Peyer's patch (tissue), 4 donors: ENCODE data around the gene CTDNEP1. TPM values are rescaled to one million over a fixed set of nuclear protein-coding genes. Genes with fewer than 3 reads are reported as not detected.
"Not testable (repeated sequence)": the region's sequence is repeated elsewhere in the genome, so short reads cannot be mapped to it uniquely, and the experiment has no call there.

Experiments used
- DNase-seq, 3 donors: peaks; one replicate each; pipeline ENCODE4 v3.0.0-alpha.2; 2017 to 2019
- H3K27ac ChIP-seq, 4 donors: fragments of 200-600 bp; sonication (generic); one replicate each; pipeline ENCODE4 v1.5.1; 2016 to 2019
- H3K27me3 ChIP-seq, 2 donors: fragments of 200-600 bp; sonication (generic); one replicate each; pipeline ENCODE4 v1.5.1; 2019
- H3K36me3 ChIP-seq, 3 donors: fragments of 200-600 bp; sonication (generic); one replicate each; pipeline ENCODE4 v1.5.1; 2016 to 2019
- H3K4me1 ChIP-seq, 4 donors: fragments of 200-600 bp; sonication (generic); one replicate each; pipeline ENCODE4 v1.5.1; 2016 to 2019
- H3K4me3 ChIP-seq, 4 donors: fragments of 200-600 bp; sonication (generic); 1 replicate in 3 of 4; 2 replicates in 1 of 4; pipeline ENCODE4 v1.5.1; 2016 to 2019; ENCODE audit warnings: mild to moderate bottlenecking in 1 of 4
- H3K9me3 ChIP-seq, 4 donors: fragments of 200-600 bp; sonication (generic); one replicate each; pipeline ENCODE4 v1.5.1; 2016 to 2019; ENCODE audit warnings: mild to moderate bottlenecking in 1 of 4
- POLR2A ChIP-seq, 2 donors: fragments of 450-650 bp; IDR thresholded peaks; one replicate each; pipeline ENCODE4 v1.5.1; 2017; ENCODE audit warnings: antibody characterized with exemption in 2 of 2, mild to moderate bottlenecking in 2 of 2, moderate library complexity in 2 of 2
- total RNA-seq, 4 donors: library from RNA; depleted of rRNA; stranded (reverse); fragments of >200 nt; gene quantifications; one replicate each; pipeline ENCODE4 v1.1.0, GENCODE V29; 2016
- TF ChIP-seq, protein P1 (sequence below), 6 experiments: fragments of 450-650 bp in 4 of 6; fragments of 200-600 bp in 2 of 6; sonication (generic) in 1 of 6; IDR thresholded peaks; one replicate each; pipeline ENCODE4 v1.5.1; 2017 to 2019; ENCODE audit warnings: antibody characterized with exemption in 6 of 6, mild to moderate bottlenecking in 3 of 6, moderate library complexity in 1 of 6

The CTDNEP1 gene
- total RNA-seq, 4 donors from 2014 or later: 55.3 to 86.9 (median 76.4) TPM

DNA sequence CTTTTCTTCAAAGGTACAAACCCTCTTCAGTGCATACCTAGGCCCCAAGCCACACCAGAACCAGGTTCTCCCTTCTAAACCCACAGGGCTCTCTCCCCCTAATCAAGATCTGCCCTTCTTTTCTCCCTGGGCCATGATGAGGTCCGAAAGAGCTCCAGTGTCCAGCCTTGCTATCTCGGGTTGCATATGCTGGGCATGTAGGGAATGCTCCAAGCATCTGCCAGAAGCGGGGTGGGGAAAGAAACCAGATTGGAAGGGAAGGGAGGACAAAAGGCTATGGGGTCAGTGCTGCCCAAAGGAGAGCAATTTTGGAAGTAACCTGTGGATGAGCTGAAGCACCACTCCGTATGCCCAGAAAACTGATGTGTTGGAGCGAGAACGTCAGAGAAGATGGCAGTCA, 2.3 kb downstream of the CTDNEP1 start:
- Histone ChIP-seq H3K4me1 (peaks cover 0 to 33% (median 16%) of the 10 kb centered on the region in 4 donors), H3K27me3 (no peaks in the 10 kb centered on the region), H3K4me3 (no peak overlapping the region), H3K36me3 (peaks cover 0 to 30% (median 0%) of the 10 kb centered on the region in 3 donors), H3K27ac (peak overlapping the region in 1 of 4 donors; percentile 98), H3K9me3 (no peaks in the 10 kb centered on the region)
- TF ChIP-seq POLR2A (IDR thresholded peaks at IDR 0.05): no peak
- TF ChIP-seq, protein P1, sequence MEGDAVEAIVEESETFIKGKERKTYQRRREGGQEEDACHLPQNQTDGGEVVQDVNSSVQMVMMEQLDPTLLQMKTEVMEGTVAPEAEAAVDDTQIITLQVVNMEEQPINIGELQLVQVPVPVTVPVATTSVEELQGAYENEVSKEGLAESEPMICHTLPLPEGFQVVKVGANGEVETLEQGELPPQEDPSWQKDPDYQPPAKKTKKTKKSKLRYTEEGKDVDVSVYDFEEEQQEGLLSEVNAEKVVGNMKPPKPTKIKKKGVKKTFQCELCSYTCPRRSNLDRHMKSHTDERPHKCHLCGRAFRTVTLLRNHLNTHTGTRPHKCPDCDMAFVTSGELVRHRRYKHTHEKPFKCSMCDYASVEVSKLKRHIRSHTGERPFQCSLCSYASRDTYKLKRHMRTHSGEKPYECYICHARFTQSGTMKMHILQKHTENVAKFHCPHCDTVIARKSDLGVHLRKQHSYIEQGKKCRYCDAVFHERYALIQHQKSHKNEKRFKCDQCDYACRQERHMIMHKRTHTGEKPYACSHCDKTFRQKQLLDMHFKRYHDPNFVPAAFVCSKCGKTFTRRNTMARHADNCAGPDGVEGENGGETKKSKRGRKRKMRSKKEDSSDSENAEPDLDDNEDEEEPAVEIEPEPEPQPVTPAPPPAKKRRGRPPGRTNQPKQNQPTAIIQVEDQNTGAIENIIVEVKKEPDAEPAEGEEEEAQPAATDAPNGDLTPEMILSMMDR (IDR thresholded peaks at IDR 0.05): no peak
- no peak for DNase-seq

DNA sequence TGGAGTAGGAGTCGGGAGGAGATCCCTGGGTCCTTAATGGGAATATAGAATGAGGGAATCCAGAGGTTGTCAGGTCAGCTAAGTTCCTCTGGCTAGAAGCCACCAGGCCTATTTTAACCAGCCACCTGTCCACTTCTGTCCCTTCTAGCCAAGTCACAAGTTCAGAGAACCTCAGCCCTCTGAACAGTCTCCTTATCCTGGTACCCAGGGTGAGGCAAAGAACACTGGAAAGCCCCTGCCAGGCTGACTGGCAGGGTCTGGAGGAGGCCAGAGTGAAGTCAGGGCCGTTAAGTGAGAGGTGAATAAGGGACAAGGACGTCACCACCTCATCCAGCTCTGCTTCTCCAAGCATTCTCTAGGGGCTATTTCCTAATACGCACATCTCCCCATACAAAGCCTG, 2.7 kb downstream of the CTDNEP1 start:
- Histone ChIP-seq H3K27ac (no peak overlapping the region), H3K36me3 (peaks cover 0 to 34% (median 0%) of the 10 kb centered on the region in 3 donors), H3K4me1 (peaks cover 0 to 35% (median 16%) of the 10 kb centered on the region in 4 donors), H3K4me3 (no peak overlapping the region), H3K9me3 (no peaks in the 10 kb centered on the region), H3K27me3 (no peaks in the 10 kb centered on the region)
- no peak for DNase-seq
- TF ChIP-seq POLR2A (IDR thresholded peaks at IDR 0.05): no peak
- TF ChIP-seq, protein P1 (IDR thresholded peaks at IDR 0.05): no peak

DNA sequence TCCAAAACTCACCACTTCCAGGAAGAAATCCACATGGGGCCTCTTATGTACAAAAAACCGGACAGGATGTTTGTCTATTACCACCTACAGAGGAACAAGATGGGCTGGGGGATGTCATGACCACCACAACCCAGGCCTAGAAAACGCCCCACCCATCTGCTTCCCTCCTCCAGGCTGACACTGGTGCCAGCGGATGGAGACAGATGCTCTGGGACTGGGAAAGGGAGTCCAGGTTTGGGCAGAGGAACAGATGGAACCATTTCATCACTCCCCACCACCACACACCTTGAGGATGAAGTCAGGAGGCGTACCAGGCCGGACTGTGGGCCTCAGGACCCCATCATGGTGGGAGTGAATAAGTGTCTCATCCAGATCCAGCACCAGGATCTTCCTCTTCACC, 4.8 kb downstream of the CTDNEP1 start:
- Histone ChIP-seq H3K27me3 (no peaks in the 10 kb centered on the region), H3K9me3 (no peaks in the 10 kb centered on the region), H3K27ac (no peak overlapping the region), H3K4me1 (peaks cover 0 to 30% (median 16%) of the 10 kb centered on the region in 4 donors), H3K36me3 (peaks cover 0 to 35% (median 0%) of the 10 kb centered on the region in 3 donors), H3K4me3 (no peak overlapping the region)
- TF ChIP-seq POLR2A (IDR thresholded peaks at IDR 0.05): no peak
- TF ChIP-seq, protein P1 (IDR thresholded peaks at IDR 0.05): no peak
- DNase-seq: no peak

DNA sequence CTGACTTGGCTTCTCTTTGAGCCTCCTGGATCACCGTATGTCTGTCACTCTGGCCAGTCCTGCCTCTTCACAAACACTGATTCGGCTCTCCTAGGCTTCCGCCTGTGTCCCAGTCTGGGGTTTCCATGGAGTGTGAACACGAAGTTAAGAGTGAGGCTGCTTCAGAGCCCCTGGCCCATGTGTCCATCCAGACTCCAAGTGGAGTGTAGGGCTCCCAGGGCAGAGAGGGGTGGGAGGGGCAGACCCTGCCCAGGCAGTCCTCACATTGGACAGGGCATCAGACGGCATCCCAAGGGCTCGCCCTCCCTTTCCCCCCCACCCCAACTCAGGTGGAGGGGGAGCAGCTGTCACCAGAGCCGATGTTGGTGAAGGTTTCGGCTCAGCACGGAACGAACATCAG, 7.7 kb downstream of the CTDNEP1 start:
- Histone ChIP-seq H3K4me1 (peaks cover 0 to 30% (median 14%) of the 10 kb centered on the region in 4 donors), H3K27ac (peak overlapping the region; percentile 98 to 99 (median 98)), H3K36me3 (peaks cover 0 to 48% (median 0%) of the 10 kb centered on the region in 3 donors), H3K4me3 (peak overlapping the region in 1 of 4 donors; percentile 91)
- DNase-seq, H3K9me3 ChIP-seq, H3K27me3 ChIP-seq: not testable (repeated sequence)

DNA sequence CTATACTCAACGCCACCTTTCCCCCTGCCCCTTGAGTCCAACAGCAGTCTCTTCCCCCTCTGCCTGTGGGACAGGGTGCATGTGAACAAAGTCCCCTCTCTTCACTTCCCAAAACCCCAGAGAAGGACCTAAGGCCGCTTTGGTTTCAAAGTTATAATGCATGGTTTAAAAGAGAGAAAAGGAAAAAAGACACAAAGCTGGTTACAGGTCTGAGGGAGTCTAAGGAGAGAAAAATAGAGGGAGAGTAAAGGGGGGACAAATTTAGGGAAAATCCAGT, 8.1 kb downstream of the CTDNEP1 start:
- H3K27me3 ChIP-seq: no peaks in the 10 kb centered on the region
- H3K4me3 ChIP-seq: peak overlapping the region; percentile 81 to 95 (median 88)
- TF ChIP-seq, protein P1 (IDR thresholded peaks at IDR 0.05): no peak
- no peak for TF ChIP-seq POLR2A (IDR thresholded peaks at IDR 0.05)

DNA sequence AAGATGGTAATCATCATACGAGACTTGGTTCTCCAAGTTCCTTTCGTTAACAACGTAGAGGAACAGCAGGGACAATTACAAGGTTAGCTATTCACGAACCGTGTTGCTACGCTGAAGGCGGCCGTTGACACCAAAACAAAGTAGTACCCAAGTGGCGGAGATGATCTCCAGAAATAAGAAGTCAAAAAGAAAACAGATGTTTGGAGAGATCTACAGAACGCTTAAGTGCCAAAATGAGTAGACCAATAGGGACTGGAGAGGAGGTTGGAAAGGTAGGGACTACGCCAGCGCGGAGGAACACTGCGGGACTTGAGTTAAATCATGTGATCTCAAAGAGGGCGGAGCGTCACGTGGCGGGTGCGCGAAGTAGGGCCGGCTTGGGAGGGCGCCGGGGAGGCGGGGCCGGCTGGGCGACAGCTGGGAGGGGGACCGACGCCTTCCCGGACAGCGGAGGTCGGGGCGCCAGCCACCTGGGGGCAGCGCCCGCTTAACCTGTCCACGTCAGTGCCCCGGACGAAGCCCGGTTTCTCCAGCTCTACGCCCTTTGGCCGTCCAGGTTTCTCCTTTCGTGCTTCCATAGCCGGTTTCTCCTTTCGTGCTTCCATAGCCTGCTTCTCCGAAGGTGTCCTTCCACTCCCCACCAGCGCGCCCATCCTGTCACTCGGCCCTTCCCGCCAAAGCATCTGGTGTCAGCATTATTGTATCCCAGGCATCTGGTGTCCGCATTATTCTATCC, 8.6 kb downstream of the CTDNEP1 start:
- Histone ChIP-seq H3K36me3 (peaks cover 0 to 48% (median 0%) of the 10 kb centered on the region in 3 donors), H3K4me1 (peaks cover 0 to 25% (median 13%) of the 10 kb centered on the region in 4 donors), H3K27ac (peak overlapping the region; percentile 98 to 99 (median 98)), H3K4me3 (peak overlapping the region; percentile 81 to 95 (median 88)), H3K9me3 (no peaks in the 10 kb centered on the region), H3K27me3 (no peaks in the 10 kb centered on the region)
- peak; percentile 97 to 99 (median 97) for DNase-seq
- TF ChIP-seq, protein P1 (IDR thresholded peaks at IDR 0.05): peak in 3 of 6 experiments; percentile 5 to 25 (median 5)
- peak; percentile 47 to 59 for TF ChIP-seq POLR2A (IDR thresholded peaks at IDR 0.05)

More for the DNA sequence above, 8.1 kb downstream of the CTDNEP1 start:
- H3K4me1 ChIP-seq: peaks cover 0 to 25% (median 13%) of the 10 kb centered on the region in 4 donors
- peak overlapping the region; percentile 98 to 99 (median 98) for H3K27ac ChIP-seq
- peaks cover 0 to 48% (median 0%) of the 10 kb centered on the region in 3 donors for H3K36me3 ChIP-seq
- no peaks in the 10 kb centered on the region for H3K9me3 ChIP-seq
- no peak for DNase-seq
